ENCODE measurements around the gene KCNJ3.
"Not testable (repeated sequence)": the region's sequence is repeated elsewhere in the genome, so short reads cannot be mapped to it uniquely, and the experiment has no call there.

The KCNJ3 gene

GRCh38 chr2:154846842-154847241, 148.3 kb downstream of the KCNJ3 start:
- DNase-seq (ENCODE audit: low spot score) = no peak

GRCh38 chr2:154849482-154849881, 151.0 kb downstream of the KCNJ3 start:
- no peak for DNase-seq (ENCODE audit: low spot score)

GRCh38 chr2:154850532-154850931, 152.0 kb downstream of the KCNJ3 start:
- DNase-seq (ENCODE audit: low spot score) = no peak

- no peak for DNase-seq (ENCODE audit: low spot score)
These were observed 156.6 kb downstream of the KCNJ3 start for GRCh38 chr2:154855138-154855537.

- not testable (repeated sequence) for DNase-seq (ENCODE audit: low spot score)
These were observed 168.7 kb downstream of the KCNJ3 start for GRCh38 chr2:154867151-154867550.

GRCh38 chr2:154875999-154876398, 177.5 kb downstream of the KCNJ3 start:
- DNase-seq (ENCODE audit: low spot score) = no peak

- DNase-seq (ENCODE audit: low spot score) = no peak
These were observed 184.2 kb downstream of the KCNJ3 start for GRCh38 chr2:154882725-154883124.

- no peak for DNase-seq (ENCODE audit: low spot score)
These were observed 187.8 kb downstream of the KCNJ3 start for GRCh38 chr2:154886316-154886715.

GRCh38 chr2:154898269-154898668, 199.8 kb downstream of the KCNJ3 start:
- no peak for DNase-seq (ENCODE audit: low spot score)

- DNase-seq (ENCODE audit: low spot score) = no peak
These were observed 202.6 kb downstream of the KCNJ3 start for GRCh38 chr2:154901063-154901462.
